GM12891 (cell line): ENCODE measurements around the gene NAA35.

Source experiments
- POLR2A ChIP-seq: IDR thresholded peaks from 2 replicates; pipeline ENCODE4 v1.6.1; 2011; ENCODE audit warnings: low read depth, low read length, control low read depth
- POLR2AphosphoS5 ChIP-seq: IDR thresholded peaks from 2 replicates; pipeline ENCODE4 v1.6.1; 2011; ENCODE audit warnings: low read depth, low read length, control low read depth
- POU2F2 ChIP-seq: IDR thresholded peaks from 2 replicates; pipeline ENCODE4 v1.6.1; 2011; ENCODE audit warnings: low read depth, mild to moderate bottlenecking, control low read depth, low read length, moderate library complexity
- SPI1 ChIP-seq: IDR thresholded peaks from 2 replicates; pipeline ENCODE4 v1.6.1; 2011; ENCODE audit warnings: low read depth, low read length, control low read depth
- TAF1 ChIP-seq: IDR thresholded peaks from 2 replicates; pipeline ENCODE4 v1.6.1; 2011; ENCODE audit warnings: low read depth, low read length, control low read depth

DNA sequence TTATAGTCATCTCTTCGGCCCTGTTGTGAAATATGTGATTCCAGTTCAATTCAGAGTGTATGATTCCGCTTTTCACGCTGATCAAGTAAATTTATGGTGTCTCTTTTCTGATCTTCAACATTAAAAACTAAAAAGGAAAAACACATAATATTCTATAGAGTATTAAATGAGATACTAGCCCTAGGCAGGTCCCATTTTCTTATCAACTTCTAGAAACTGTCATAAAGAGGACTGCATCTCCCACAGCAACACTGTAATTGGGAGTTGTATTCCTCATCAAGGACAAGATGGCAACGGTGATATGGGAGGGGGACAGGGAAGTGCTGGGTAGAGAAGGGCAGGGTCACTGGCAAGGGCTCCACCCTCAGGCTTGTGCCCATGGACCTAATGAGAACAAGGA lies 86.8 kb downstream of the NAA35 start:
- TF ChIP-seq POLR2AphosphoS5 = no peak
- no peak for TF ChIP-seq POLR2A
- TF ChIP-seq TAF1 = no peak
- TF ChIP-seq POU2F2 = no peak
- no peak for TF ChIP-seq SPI1
